Breast epithelium (tissue), 4 donors: ENCODE results near the gene SLC25A33. TPM values are rescaled to one million over a fixed set of nuclear protein-coding genes. Genes with fewer than 3 reads are reported as not detected.

Experiments
- DNase-seq, 2 donors: peaks; one replicate each; pipeline ENCODE4 v3.0.0-alpha.2; 2019; ENCODE audit warnings: low spot score in 2 of 2
- H3K27ac ChIP-seq, 2 donors: fragments of 200-600 bp; sonication (generic) in 1 of 2; one replicate each; pipeline ENCODE4 v1.5.1; 2016 to 2019; ENCODE audit warnings: mild to moderate bottlenecking in 1 of 2
- H3K27me3 ChIP-seq, 2 donors: fragments of 200-600 bp; sonication (generic) in 1 of 2; one replicate each; pipeline versions ENCODE4 v1.5.1 to v1.6.0; 2017 to 2019; ENCODE audit warnings: control low read depth in 1 of 2, mild to moderate bottlenecking in 1 of 2
- H3K36me3 ChIP-seq: fragments of 200-600 bp; one replicate; pipeline ENCODE4 v1.5.1; 2019
- H3K4me1 ChIP-seq, 2 donors: fragments of 200-600 bp; sonication (generic); one replicate each; pipeline ENCODE4 v1.5.1; 2016 to 2019; ENCODE audit warnings: control low read depth in 1 of 2
- H3K4me3 ChIP-seq, 3 donors: fragments of 200-600 bp; sonication (generic); 1 replicate in 2 of 3; 2 replicates in 1 of 3; pipeline ENCODE4 v1.5.1; 2016 to 2019; ENCODE audit warnings: mild to moderate bottlenecking in 3 of 3, moderate library complexity in 2 of 3
- H3K9me3 ChIP-seq, 2 donors: fragments of 200-600 bp; sonication (generic) in 1 of 2; one replicate each; pipeline ENCODE4 v1.5.1; 2016 to 2019; ENCODE audit warnings: control low read depth in 1 of 2
- CTCF ChIP-seq, 3 donors: fragments of 450-650 bp; IDR thresholded peaks; one replicate each; pipeline ENCODE4 v1.5.1; 2016 to 2017; ENCODE audit warnings: antibody characterized with exemption in 3 of 3, mild to moderate bottlenecking in 3 of 3, moderate library complexity in 3 of 3
- POLR2A ChIP-seq: fragments of 450-650 bp; IDR thresholded peaks from one replicate; pipeline ENCODE4 v1.6.1; 2016; ENCODE audit warnings: antibody characterized with exemption, mild to moderate bottlenecking, moderate library complexity
- POLR2AphosphoS5 ChIP-seq, 3 donors: sonication (generic); formaldehyde crosslinking; IDR thresholded peaks; one replicate each; pipeline ENCODE4 v1.6.1; 2017; ENCODE audit warnings: antibody characterized with exemption in 3 of 3
- intact Hi-C: fragments of 100-400 bp; cut with DNase I; formaldehyde crosslinking; loops from one replicate; pipeline ENCODE4 v1.15.1; 2023; ENCODE audit warnings: low total_unique reads
- total RNA-seq, 3 donors: library from RNA; depleted of rRNA; stranded (reverse); fragments of >200 nt; gene quantifications; one replicate each; pipeline ENCODE4 v1.1.0, GENCODE V29; 2016

SLC25A33 gene
- total RNA-seq, 3 donors from 2014 or later: 8.8 to 17.6 (median 10.7) TPM

GRCh38 chr1:9588551-9589143, 49.4 kb downstream of the SLC25A33 start, which contains the start of gene TMEM201:
Gene TMEM201 (plus strand): TSS chr1:9588911. CDS start chr1:9588931, 20 bp downstream.
- Histone ChIP-seq H3K27ac (peak within 1 kb of the TSS; percentile 42 to 80), H3K36me3 (no peaks in the 10 kb centered on the region), H3K4me1 (peaks cover 7 to 8% of the 10 kb centered on the region in 2 donors), H3K27me3 (no peaks in the 10 kb centered on the region), H3K9me3 (no peaks in the 10 kb centered on the region), H3K4me3 (peak within 1 kb of the TSS; percentile 66 to 91 (median 71))
- intact Hi-C loops: no loop called here
- TF ChIP-seq POLR2AphosphoS5 (IDR thresholded peaks at IDR 0.05): no peak
- peak in 1 of 3 donors; percentile 68 for TF ChIP-seq CTCF (IDR thresholded peaks at IDR 0.05)
- DNase-seq: peak; percentile 89

GRCh38 chr1:9589144-9589718, 50.0 kb downstream of the SLC25A33 start:
- no peak for TF ChIP-seq POLR2A
- DNase-seq: peak in 1 of 2 donors; percentile 48
- Histone ChIP-seq H3K9me3 (no peaks in the 10 kb centered on the region), H3K27ac (peak overlapping the region; percentile 42 to 80), H3K27me3 (no peaks in the 10 kb centered on the region), H3K36me3 (no peaks in the 10 kb centered on the region), H3K4me1 (peaks cover 7 to 8% of the 10 kb centered on the region in 2 donors), H3K4me3 (peak overlapping the region; percentile 66 to 91 (median 71))
- intact Hi-C loops: no loop called here

GRCh38 chr1:9589719-9590157, 50.5 kb downstream of the SLC25A33 start:
- intact Hi-C loops: no loop called here
- H3K9me3 ChIP-seq: no peaks in the 10 kb centered on the region
- TF ChIP-seq CTCF (IDR thresholded peaks at IDR 0.05) (no peak), POLR2AphosphoS5 (IDR thresholded peaks at IDR 0.05) (no peak), POLR2A (no peak)
- DNase-seq: no peak
- no peaks in the 10 kb centered on the region for H3K36me3 ChIP-seq
- peaks cover 7 to 8% of the 10 kb centered on the region in 2 donors for H3K4me1 ChIP-seq
- H3K27ac ChIP-seq: no peak overlapping the region
- H3K4me3 ChIP-seq: peak overlapping the region; percentile 66 to 91 (median 71)
- no peaks in the 10 kb centered on the region for H3K27me3 ChIP-seq

- Histone ChIP-seq H3K4me1 (peaks cover 7 to 8% of the 10 kb centered on the region in 2 donors), H3K9me3 (no peaks in the 10 kb centered on the region), H3K36me3 (no peaks in the 10 kb centered on the region), H3K27ac (no peak overlapping the region), H3K4me3 (peak overlapping the region in 1 of 3 donors; percentile 91), H3K27me3 (no peaks in the 10 kb centered on the region)
- intact Hi-C loops: no loop called here
- no peak for DNase-seq
- TF ChIP-seq POLR2A (no peak), CTCF (IDR thresholded peaks at IDR 0.05) (no peak), POLR2AphosphoS5 (IDR thresholded peaks at IDR 0.05) (no peak)
Measured at GRCh38 chr1:9590201-9590600, 50.9 kb downstream of the SLC25A33 start.

- Histone ChIP-seq H3K27ac (no peak overlapping the region), H3K9me3 (no peaks in the 10 kb centered on the region), H3K36me3 (no peaks in the 10 kb centered on the region), H3K4me1 (peaks cover 7 to 8% of the 10 kb centered on the region in 2 donors), H3K4me3 (peak overlapping the region in 1 of 3 donors; percentile 91), H3K27me3 (no peaks in the 10 kb centered on the region)
- TF ChIP-seq POLR2AphosphoS5 (IDR thresholded peaks at IDR 0.05): no peak
- TF ChIP-seq CTCF (IDR thresholded peaks at IDR 0.05): no peak
- TF ChIP-seq POLR2A: no peak
- DNase-seq: peak in 1 of 2 donors; percentile 36
- intact Hi-C loops: no loop called here
Measured at GRCh38 chr1:9590945-9591668, 51.8 kb downstream of the SLC25A33 start.
